Vagina (tissue), 2 donors: ENCODE data around the gene GRIK2. TPM values are rescaled to one million over a fixed set of nuclear protein-coding genes. Genes with fewer than 3 reads are reported as not detected.

ENCODE experiments used
- DNase-seq, 2 donors: peaks; one replicate each; pipeline ENCODE4 v3.0.0-alpha.2; 2017; ENCODE audit errors: extremely low spot score in 2 of 2
- H3K27ac ChIP-seq: fragments of 200-600 bp; sonication (generic); one replicate; pipeline ENCODE4 v1.5.1; 2019
- H3K27me3 ChIP-seq: fragments of 200-600 bp; sonication (generic); one replicate; pipeline ENCODE4 v1.5.1; 2019
- H3K36me3 ChIP-seq, 2 donors: fragments of 200-600 bp; sonication (generic); one replicate each; pipeline ENCODE4 v1.5.1; 2017 to 2019
- H3K4me1 ChIP-seq: fragments of 200-600 bp; sonication (generic); one replicate; pipeline ENCODE4 v1.5.1; 2019
- H3K4me3 ChIP-seq, 2 donors: fragments of 200-600 bp; sonication (generic); 1 replicate in 1 of 2; 2 replicates in 1 of 2; pipeline ENCODE4 v1.5.1; 2016 to 2019
- H3K9me3 ChIP-seq: fragments of 200-600 bp; sonication (generic); one replicate; pipeline ENCODE4 v1.5.1; 2019
- CTCF ChIP-seq, 3 experiments: fragments of 450-650 bp in 2 of 3; fragments of 200-600 bp in 1 of 3; sonication (generic) in 1 of 3; IDR thresholded peaks; one replicate each; pipeline ENCODE4 v1.5.1; 2017 to 2019; ENCODE audit warnings: antibody characterized with exemption in 3 of 3, mild to moderate bottlenecking in 2 of 3, moderate library complexity in 2 of 3
- POLR2A ChIP-seq, 2 donors: fragments of 450-650 bp; IDR thresholded peaks; one replicate each; pipeline ENCODE4 v1.6.1; 2017; ENCODE audit warnings: antibody characterized with exemption in 2 of 2, mild to moderate bottlenecking in 2 of 2, moderate library complexity in 2 of 2
- POLR2AphosphoS5 ChIP-seq, 2 donors: sonication (generic); formaldehyde crosslinking; IDR thresholded peaks; one replicate each; pipeline ENCODE4 v1.9.0; 2017; ENCODE audit warnings: antibody characterized with exemption in 2 of 2, mild to moderate bottlenecking in 2 of 2, low read depth in 1 of 2; ENCODE audit not compliant: insufficient read depth in 1 of 2
- intact Hi-C: fragments of 100-400 bp; cut with DNase I; formaldehyde crosslinking; loops from one replicate; pipeline ENCODE4 v1.15.1; 2023
- total RNA-seq: library from RNA; depleted of rRNA; stranded (reverse); fragments of >200 nt; gene quantifications from one replicate; pipeline ENCODE4 v1.2.3, GENCODE V29; 2016

Gene GRIK2
- total RNA-seq, 1 donor from 2014 or later = 8.8 TPM

GRCh38 chr6:101935732-101936131 lies 542.2 kb downstream of the GRIK2 start:
- intact Hi-C loops = no loop called here

DNA sequence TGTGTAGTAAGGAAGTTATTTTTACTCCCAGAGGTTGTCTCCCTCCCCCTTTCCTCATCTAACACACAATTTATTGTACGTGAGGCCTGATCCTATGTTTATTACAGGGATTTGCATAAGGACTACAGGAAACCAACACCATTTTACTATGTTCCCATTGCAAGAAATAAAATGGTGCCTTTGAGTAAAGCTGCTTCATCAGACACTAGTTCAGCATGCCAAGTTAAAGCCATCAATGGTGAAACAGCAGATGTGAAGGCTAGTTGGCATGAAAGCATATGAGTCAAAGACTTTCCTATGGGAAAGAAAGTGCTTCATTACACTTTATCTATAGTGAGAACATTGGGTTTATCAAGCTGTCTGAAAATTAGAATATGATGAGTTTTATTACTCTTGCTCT lies 543.0 kb downstream of the GRIK2 start:
- H3K4me3 ChIP-seq = no peak overlapping the region
- TF ChIP-seq POLR2A (IDR thresholded peaks at IDR 0.05) (no peak), CTCF (IDR thresholded peaks at IDR 0.05) (no peak), POLR2AphosphoS5 (IDR thresholded peaks at IDR 0.05; ENCODE audit: insufficient read depth in 1 of 2, low read depth in 1 of 2) (no peak)
- H3K27ac ChIP-seq = no peak overlapping the region
- no peaks in the 10 kb centered on the region for H3K36me3 ChIP-seq
- H3K9me3 ChIP-seq = no peaks in the 10 kb centered on the region
- H3K4me1 ChIP-seq = no peaks in the 10 kb centered on the region
- intact Hi-C loops = no loop called here
- no peaks in the 10 kb centered on the region for H3K27me3 ChIP-seq
- no peak for DNase-seq

More at GRCh38 chr6:101935732-101936131, 542.2 kb downstream of the GRIK2 start:
- no peaks in the 10 kb centered on the region for H3K27me3 ChIP-seq
- H3K36me3 ChIP-seq = no peaks in the 10 kb centered on the region
- TF ChIP-seq POLR2A (IDR thresholded peaks at IDR 0.05) (no peak), CTCF (IDR thresholded peaks at IDR 0.05) (no peak), POLR2AphosphoS5 (IDR thresholded peaks at IDR 0.05; ENCODE audit: insufficient read depth in 1 of 2, low read depth in 1 of 2) (no peak)
- H3K9me3 ChIP-seq = no peaks in the 10 kb centered on the region
- H3K4me1 ChIP-seq = no peaks in the 10 kb centered on the region
- H3K4me3 ChIP-seq = no peak overlapping the region
- no peak overlapping the region for H3K27ac ChIP-seq
- no peak for DNase-seq

DNA sequence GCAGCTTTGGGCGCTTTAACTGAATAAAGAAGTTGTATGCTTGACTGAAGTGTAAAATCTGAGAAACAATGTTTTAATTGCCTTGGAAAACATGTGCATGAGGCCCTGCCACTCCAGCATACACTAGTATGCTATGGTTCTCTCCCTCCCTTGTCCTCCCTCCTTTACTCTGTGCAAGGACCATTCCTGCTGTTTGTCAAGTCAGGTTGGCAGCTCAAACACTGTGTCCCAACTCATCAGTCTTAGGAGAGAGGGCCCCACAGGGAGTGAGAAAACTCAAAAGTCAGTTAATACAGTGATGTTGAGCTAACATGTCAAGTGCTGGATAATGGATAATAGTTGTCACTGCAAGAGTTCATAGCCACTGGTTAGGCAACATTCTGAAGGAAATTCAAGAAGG lies 543.6 kb downstream of the GRIK2 start:
- no peak overlapping the region for H3K4me3 ChIP-seq
- H3K9me3 ChIP-seq = no peaks in the 10 kb centered on the region
- intact Hi-C loops = no loop called here
- TF ChIP-seq POLR2A (IDR thresholded peaks at IDR 0.05) = no peak
- no peak for TF ChIP-seq CTCF (IDR thresholded peaks at IDR 0.05)
- no peak for TF ChIP-seq POLR2AphosphoS5 (IDR thresholded peaks at IDR 0.05; ENCODE audit: insufficient read depth in 1 of 2, low read depth in 1 of 2)
- no peak overlapping the region for H3K27ac ChIP-seq
- no peak for DNase-seq
- no peaks in the 10 kb centered on the region for H3K4me1 ChIP-seq
- no peaks in the 10 kb centered on the region for H3K27me3 ChIP-seq
- no peaks in the 10 kb centered on the region for H3K36me3 ChIP-seq

DNA sequence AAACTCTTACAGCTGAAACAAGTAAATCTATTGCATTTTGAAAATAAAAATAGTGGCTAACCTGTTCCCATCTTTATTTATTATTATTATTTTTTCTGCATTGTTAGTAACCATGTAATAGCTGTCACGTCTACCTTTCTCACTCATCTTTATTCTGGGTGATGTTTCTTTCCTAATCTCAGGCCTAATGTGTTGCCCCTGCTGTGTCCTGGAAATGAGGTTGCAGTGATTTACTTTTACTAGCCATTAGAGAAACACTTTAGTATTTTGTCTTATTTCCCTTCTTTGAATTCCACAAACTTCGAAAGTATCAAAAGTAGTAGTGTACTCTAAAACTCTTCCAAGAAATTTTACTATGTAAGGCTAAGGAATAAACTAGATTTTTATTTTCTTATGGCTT lies 546.9 kb downstream of the GRIK2 start:
- no peak for TF ChIP-seq CTCF (IDR thresholded peaks at IDR 0.05)
- TF ChIP-seq POLR2A (IDR thresholded peaks at IDR 0.05) = no peak
- TF ChIP-seq POLR2AphosphoS5 (IDR thresholded peaks at IDR 0.05; ENCODE audit: insufficient read depth in 1 of 2, low read depth in 1 of 2) = no peak
- H3K27ac ChIP-seq = no peak overlapping the region
- H3K4me3 ChIP-seq = no peak overlapping the region
- H3K36me3 ChIP-seq = no peaks in the 10 kb centered on the region
- intact Hi-C loops = no loop called here
- no peaks in the 10 kb centered on the region for H3K9me3 ChIP-seq
- DNase-seq = no peak
- H3K4me1 ChIP-seq = no peaks in the 10 kb centered on the region
- H3K27me3 ChIP-seq = no peaks in the 10 kb centered on the region

DNA sequence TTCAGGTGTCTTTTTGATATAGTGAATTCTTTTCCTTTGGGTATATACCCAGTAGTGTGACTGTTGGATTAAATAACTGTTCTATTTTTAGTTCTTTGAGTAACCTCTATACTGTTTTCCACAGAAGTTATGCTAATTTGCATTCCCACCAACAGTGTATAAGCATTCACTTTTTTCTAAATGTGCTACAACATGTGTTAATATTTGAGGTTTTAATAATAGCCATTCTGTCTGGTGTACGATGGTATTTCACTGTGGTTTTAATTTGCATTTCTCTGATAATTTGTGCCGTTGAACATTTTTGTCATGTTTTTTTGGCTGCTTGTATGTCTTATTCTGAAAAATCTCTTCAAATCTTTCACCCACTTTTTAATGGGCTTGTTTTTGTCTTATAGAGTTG lies 563.5 kb downstream of the GRIK2 start:
- no peaks in the 10 kb centered on the region for H3K9me3 ChIP-seq
- H3K36me3 ChIP-seq = no peaks in the 10 kb centered on the region
- H3K27me3 ChIP-seq = no peaks in the 10 kb centered on the region
- no peak overlapping the region for H3K4me3 ChIP-seq
- no peak overlapping the region for H3K27ac ChIP-seq
- no peak for TF ChIP-seq CTCF (IDR thresholded peaks at IDR 0.05)
- TF ChIP-seq POLR2AphosphoS5 (IDR thresholded peaks at IDR 0.05; ENCODE audit: insufficient read depth in 1 of 2, low read depth in 1 of 2) = no peak
- TF ChIP-seq POLR2A (IDR thresholded peaks at IDR 0.05) = no peak
- H3K4me1 ChIP-seq = no peaks in the 10 kb centered on the region
- no peak for DNase-seq
- intact Hi-C loops = no loop called here
